ENCODE results near the gene SERPINE2.
A peak's percentile ranks its signal among the peaks of the same experiment; 100 is the strongest.

Gene SERPINE2, protein sequence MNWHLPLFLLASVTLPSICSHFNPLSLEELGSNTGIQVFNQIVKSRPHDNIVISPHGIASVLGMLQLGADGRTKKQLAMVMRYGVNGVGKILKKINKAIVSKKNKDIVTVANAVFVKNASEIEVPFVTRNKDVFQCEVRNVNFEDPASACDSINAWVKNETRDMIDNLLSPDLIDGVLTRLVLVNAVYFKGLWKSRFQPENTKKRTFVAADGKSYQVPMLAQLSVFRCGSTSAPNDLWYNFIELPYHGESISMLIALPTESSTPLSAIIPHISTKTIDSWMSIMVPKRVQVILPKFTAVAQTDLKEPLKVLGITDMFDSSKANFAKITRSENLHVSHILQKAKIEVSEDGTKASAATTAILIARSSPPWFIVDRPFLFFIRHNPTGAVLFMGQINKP

DNA sequence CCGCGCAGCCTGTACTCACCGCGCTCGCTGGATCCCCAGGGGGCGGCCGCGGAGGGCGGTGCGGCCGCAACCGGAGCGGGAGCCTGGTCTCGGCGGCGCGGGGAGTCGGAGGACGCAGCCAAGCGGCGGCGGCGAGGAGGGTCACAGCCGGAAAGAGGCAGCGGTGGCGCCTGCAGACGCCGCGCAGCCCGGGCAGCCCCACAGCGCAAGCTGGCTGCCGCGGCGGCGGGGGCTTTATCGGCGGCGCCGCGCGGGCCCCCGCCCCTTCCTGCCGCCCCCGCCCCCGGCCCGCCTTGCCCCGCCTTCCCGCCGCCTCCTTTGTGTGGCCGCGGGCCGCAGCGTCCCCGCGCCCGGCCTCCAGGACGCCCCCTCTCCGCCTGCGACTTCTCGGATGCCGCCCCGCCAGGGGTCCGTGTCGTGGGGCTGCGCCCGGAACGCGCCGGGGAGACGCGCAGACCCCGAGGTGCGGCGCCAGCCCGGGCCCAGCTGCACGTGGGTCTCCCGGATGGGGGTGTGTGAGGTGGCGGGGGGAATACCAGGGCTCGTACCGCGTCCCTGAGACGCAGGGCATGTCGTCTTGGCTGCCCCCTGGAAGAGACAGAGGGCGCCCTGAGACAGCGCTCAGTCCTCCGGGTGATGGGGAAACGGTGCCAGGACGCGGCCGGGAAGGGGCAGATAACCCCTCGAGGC is at the start of gene SERPINE2:
Gene SERPINE2, minus strand, starts transcription at position 207 of the 690 bp plus-strand sequence. CDS start 37,386 bp downstream, outside the sequence.
- peak; percentile 75 for DNase-seq

DNA sequence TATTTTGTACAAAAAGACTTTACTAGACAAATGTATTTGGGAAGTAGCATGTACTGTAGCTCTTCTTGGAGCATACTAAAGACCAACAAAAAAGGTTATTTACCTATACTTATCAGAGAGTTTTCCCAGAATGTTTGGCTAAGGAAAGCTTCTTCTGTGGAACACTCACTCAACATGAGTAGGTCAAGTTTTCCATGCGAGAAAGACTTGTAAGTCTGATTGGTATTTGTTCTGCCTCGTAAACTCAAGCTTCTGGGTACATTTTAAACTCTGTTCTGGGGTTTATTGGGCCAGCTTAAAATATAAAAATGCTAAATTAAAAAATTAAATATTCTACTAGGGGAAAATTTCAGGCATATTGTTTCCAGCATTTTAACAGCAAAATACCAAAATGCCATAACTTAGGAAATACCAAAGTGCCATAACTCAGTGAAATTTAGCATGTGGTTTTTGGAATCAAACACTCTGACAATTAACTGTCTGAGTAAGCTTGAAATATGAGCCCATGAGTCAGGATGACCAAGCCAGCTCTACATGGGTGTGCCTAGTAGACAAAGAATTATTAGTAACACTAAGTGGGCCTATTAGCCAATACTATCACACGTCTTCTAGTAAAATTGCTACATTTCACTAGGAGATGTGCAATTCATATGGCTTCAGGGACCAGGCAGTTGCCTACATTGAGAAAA is 47.3 kb upstream of the SERPINE2 start:
- DNase-seq: no peak

DNA sequence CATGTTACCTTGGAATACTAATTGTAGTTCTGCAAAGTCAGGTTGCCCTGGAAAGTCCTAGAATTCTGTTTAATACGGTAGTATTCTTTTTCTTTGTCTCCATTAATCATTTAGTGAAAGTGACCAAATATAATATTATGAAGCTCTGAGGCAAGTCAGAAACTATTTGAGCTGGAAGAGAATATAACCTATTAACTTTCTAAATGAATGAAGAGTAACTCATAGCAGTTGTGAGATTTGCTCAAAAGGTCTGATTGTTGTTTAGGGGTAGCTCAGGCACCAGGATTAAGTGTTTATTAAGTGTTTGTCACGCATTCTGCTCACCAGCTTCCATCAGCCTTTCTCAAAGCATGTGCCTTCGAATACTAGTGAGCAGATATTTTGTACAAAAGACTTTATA is 46.7 kb upstream of the SERPINE2 start:
- DNase-seq: no peak

DNA sequence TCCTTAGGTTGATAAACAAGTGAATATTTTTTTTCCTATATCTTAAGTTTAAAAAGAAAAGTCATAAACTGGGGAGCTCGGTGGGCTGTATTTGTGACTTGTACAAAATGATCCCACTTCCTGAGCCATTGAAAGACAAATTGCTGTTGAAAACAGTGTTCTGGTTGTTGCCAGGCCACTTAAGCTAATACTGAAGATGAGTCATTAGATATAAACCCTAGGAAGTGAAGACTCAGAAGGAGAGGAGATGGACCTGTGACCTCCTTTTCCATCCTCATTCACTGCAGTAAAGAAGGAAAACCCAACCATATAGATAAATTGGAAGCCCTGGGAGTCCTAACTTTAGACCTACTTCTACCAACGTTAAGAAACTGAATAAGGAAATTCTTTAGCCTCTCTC is 46.2 kb upstream of the SERPINE2 start:
- DNase-seq: no peak

DNA sequence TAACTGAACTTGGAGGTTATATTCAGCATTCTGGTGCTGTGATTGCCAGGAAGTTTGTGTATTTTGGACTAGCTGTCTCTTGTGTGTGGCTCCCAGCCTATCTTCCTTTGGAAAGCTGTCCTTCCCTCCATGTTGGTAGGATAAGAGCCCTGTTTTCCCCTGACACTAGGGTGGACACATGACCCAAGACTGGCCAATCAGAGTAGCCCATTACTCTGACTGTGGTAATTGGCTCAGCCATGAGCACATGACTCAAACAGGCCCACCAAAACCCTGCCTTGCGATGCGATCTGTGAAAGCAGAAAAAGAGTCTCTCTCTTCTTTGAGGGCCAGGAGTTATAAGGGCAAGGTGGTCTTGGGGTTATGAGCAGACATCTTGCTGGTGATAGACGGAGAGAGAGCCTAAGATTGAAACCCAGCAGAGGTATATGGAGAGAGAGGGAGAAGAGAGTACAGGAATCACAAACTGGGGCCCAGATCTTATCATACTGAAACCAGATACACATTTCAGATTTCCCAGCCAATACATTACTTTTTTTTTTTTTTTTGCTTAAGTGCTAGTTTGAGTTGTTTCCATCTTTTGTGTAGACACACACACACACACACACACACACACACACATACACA is 45.3 kb upstream of the SERPINE2 start:
- no peak for DNase-seq

DNA sequence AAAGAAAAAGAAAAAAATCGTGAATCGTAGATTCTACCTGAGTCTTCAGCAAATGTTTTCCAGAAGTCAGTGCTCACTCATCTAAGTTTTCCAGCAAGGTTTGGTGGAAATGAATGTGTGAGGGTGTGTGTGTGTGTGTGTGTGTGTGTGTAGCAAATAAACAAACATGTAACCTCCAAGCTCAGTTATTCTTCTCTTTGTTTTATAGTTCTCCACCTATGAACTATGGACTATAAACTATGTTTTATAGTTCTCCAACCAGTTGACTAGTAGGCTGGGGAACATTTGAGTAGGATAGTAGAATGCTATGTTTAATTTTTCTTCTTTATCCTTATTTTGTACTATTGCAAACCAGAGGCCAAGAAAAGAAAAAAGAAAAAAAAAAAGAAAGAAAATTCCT is 44.6 kb upstream of the SERPINE2 start:
- DNase-seq: no peak

DNA sequence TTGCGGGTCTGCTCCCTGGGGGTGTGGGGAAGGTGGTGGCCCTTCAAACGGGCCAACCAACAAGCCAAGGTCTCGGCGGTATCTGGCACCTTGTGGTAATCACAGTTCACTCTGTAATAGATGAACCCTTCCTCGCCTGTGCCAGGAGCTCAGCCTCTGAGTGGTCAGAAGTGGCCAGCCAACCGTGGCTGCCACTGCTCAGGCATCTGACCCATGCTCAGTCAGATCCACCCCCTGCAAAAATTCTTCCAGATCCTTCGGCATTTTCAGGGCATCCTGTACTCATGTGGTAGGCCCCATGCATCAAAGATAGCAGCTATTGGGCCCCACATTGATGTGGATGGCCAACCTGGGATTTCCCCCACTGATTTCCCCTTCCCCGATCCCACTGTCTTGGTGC is 39.6 kb upstream of the SERPINE2 start:
- DNase-seq: no peak

DNA sequence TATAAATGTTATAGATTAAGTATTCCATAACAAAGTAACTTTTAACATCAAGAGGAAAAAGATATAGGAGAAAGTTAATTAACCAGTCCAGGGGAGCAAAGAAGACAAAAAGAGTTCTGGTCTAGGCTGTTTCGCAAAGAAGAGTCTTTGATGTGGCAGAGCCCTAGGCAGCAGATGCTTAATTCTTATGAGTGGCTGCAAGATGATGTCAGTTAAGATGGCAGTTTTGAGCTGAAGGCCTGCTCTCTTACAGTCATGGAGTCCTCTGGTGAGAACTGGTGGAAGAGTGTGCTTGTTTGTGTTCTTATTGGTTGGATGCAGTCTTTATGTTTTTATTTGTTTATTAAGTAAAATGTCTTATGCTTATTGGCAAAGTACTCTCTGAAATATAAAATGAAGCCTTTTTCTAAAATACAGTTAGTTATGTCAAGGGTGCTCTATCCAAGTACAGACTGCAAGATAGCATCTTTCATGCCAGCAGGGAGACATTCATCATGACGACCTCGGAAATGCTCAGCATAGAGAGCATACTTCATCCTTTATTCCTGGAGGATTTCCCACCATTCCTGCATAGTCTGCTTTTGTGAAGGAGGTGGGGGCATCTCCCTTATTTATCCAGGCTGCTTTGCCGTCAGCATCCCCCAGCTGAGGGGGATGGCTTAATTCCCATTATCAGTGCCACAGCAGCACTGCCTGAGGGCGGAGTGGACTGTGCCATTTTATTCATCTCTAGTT is 38.9 kb upstream of the SERPINE2 start:
- DNase-seq: no peak

DNA sequence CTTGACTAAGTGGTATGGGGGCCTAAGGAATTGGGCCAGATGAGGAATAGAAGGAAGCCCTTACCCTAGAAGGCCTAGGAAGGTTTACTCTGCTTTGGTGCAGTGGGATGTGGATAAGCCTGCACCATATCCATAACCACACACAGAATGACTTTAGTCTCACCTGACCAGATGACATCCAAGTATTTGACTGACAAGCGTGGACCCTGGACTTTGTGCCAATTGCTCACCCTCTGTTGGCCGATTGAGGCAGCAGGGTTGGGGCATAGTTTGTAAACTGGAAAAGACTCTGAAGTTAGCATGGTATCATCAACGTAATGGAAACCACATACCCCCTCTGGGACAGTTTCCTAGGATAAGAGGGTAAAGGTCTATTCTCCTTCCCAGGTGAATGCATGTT is 36.5 kb upstream of the SERPINE2 start:
- no peak for DNase-seq

DNA sequence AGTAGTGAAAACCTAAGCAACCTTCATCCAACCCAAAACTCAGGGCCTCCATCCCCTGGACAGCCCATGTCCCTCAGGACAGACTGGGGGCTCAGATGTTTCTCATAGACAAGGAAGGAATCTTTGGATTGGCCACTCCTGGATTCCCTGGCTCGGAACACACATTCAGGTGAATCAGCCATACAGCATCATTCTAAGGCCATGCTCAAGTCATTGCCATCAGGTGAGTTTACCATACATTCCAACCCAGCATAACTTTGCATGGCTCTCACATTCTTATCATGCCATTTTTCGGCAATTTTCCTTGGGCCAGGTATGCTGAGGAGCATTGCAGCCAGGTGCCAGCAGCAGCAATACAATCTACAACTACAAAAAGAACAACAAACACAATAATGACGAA is 34.6 kb upstream of the SERPINE2 start:
- DNase-seq: no peak

DNA sequence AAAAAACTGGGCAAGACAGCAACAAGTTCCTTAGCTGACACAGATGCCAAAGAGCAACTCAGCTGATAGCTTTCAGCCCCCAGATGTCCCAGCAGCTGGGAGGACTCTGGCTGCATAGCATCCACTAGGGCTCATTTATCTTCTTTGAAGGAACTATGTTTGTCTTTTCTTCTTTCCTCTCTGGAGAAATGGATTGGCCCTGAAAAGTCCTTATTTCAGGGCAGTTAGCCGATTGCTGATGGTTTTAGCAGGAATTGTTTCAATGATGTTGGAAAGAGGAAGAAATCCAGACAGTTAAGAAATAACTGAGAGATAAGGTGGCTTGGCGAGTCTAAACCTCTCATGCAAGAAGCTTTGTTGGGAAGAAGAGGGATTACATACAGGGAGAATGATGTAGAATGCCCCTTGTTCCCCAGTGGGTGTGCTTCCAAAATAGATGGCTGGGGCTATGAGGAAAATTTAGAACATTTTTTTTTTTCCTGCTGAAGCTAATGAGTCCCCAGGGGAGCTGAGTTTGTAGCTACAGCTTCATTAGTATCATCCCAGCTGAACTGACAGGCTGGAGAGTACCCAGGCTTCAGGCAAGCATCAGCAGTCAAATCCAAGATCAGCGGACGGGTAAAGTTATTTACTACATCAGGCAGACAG is 33.6 kb upstream of the SERPINE2 start:
- DNase-seq: no peak

DNA sequence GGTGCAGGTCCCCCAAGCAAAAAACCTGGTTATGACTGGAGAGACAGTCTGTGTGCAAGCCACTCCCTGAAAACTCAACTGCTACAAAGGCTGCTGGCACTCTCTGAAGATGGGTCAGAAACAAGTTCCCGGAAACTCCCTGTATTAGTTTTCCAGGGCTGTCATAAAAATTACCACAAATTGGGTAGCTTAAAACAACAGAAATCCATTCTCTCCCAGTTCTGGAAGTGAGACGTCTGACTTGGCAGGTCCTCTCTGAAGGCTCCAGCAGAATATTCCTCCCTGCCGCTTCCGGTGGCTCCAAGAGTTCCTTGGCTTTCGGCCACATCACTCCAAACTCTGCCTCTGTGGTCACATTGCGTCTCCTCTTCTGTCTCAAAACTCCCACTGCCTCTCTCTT is 30.1 kb upstream of the SERPINE2 start:
- no peak for DNase-seq

DNA sequence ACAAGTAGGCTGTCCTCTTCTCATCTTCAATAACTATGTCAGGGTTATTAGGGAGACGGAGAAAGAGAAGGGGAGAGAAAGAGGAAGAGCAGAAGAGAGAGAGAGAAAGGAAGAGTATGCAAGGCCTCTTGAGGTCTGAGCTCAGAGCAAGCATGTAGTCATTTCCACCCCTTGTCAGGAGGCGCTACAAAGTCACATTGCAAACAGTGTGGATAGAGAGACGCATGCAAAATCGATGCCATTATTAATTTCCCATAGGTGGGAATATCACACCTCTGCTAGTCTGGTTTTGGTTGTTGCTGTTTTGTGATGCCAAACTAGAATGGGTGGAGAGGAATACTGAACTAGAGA is 24.2 kb upstream of the SERPINE2 start:
- no peak for DNase-seq

DNA sequence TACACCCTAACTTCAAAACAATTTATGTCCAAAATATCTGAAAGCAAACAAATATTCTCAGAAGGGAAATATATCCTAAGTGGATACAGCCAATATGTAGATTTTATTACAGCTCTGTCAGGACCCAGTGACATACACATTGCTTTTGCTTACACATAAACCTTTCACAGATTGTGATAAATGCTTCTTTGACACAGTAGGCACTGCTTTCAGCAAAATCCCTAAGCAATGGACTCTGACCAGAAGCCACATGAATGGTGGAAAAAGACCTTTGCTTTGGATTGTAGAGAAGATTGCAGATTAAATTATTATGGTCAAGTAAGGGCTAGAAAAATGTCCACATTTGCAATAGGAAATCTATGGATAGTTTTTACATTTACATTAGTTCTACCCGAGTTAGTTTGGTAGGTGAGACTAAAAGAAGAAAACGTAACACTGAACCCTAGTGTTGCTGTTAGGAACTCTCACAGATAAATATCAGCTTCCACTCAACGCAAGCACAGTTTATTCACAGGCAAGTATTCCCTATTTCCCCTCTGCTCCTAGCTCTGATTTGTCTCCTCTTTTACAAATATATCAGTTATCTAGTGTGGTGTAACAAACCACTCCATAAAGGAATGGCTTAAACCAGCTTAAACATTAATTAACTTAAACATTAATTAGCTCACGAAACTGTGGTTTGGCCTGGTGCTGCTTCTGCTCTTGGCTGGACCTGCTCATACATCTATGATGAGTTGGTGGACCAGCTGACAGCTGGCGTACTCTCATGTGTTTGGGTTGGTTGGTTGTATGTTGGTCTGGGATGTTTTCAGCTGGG is 23.6 kb upstream of the SERPINE2 start:
- peak; percentile 0 for DNase-seq

DNA sequence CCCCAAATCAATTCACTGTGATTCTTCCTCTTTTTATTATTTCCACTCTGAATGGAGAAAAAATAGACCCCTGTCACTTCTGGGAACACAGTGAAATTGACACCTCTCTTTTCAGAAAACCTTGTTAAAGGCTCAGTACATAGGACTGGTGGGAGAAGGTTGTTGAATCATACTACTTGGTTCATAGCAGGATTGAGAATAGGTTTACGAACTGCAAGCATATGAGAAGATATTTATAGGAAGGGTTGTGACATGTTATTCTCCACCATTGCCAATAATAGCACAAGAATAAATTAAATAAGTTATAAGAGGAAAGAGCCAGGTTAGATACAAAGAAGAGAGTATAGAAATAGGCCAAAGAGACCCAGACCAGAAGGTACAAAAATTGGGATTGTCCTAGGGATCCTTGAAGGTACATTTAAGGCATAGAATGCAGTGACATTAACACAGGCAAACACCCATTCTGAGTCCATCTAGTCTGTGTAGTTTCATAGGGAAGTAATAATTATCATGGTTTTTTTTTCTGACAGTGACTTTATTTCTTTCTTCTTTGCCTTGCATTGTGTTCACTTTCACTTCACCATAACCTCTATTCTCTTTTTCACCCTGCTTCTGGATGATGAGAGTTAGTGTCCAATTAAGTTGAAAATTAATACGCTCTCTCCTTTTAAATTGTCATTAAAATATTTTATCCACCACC is 21.8 kb upstream of the SERPINE2 start:
- no peak for DNase-seq

DNA sequence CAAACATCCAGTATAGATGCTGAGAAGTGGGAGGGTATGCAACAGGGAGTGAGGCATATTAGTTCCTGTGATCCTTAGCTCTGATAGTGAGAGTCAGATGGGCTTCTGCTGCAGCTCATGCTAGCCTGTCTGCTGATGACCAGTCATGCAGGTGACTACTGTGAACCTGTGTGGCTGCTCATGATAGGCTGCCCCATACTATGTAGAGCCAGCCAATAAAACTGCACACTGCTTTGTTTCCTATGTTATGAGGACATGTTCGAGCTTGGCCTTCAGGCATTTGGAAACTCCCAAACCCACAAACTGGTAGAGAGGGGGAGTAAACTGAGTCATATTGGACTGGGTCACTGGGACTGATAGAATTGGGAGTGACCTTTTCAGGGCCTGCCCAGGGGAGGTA is 20.1 kb upstream of the SERPINE2 start:
- no peak for DNase-seq

DNA sequence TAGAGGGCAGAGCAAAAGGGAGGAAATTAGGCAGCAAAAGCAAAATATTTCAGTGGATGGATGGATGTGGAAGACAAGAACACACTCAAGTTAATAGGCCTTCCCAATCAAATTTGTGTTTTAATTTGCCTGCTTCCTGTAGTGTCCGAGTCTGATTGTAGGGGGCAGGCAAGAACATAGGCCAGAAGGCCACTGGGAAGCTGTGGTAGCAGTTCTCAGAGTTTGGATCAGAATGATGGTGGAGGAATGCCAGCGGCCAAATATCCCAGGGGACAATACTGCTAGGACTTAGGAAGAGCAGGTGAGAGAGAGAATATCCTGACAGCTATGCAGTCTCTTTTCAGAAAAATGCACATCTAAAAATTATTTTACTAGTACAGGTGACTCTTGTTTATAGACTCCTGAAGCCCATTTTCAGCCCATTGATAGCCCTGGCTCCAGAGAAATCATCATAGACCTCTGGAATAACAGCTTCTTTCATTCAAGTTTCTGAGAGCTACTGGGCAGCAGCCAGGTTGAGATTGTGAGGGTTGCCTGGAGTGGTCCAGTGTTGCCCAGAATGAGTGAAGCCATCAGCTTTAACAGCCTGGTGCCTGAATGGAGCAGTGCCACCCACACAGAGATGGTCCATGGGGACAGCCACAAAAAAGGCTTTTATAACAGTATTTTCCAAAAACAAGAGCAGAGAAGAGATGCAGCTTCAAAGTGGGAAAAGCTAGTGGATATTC is 19.1 kb upstream of the SERPINE2 start:
- peak; percentile 2 for DNase-seq

DNA sequence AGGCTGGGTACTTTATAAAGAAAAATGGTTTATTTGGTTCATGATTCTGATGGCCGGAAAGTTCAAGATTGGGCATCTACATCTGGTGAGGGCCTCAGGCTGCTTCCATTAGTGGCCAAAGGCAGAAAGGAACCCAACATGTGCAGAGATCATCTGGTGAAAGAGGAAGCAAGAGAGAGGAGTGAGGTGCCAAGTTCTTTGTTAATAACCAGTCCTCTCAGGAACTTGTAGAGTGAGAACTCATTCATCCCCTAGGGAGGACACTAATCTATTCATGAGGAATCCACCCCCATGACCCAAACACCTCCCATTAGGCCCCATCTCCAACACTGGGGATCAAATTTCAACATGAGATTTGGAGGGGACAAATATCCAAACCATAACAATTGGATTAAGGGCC is 17.8 kb upstream of the SERPINE2 start:
- DNase-seq: no peak

DNA sequence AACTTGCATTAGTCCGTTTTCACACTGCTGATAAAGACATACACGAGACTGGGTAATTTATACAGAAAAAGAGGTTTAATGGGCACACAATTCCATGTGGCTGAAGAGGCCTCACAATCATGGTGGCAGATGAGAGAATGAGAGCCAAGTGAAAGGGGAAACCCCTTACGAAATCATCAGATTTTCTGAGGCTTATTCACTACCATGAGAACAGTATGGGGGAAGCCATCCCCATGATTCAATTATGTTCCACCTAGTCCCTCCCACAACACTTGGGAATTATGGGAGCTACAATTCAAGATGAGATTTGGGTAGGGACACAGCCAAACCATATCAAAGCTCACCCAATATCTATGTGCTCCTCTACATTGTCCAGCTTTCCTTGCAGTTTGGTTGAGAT is 16.0 kb upstream of the SERPINE2 start:
- DNase-seq: no peak

DNA sequence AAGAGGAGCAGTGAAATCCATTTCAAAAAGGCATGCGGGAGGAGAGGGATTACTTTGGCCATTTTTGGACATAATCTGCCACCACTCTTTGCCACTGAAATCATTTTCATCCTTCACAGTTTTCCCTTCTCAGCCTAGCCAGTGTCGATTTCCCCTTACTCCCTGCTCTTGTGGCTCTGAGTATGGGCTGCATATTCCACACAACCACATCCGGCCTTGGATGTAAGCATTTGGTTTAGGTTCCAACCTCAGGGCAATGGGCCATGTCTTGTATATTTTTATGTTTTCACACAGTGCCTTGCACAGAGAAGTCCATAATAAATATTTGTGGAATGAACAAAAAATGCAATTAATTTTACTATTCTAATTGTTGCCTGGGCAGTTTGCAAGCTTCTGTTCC is 7.7 kb upstream of the SERPINE2 start:
- DNase-seq: no peak
